Astrocyte (in vitro differentiated cells and primary cell): Measurements from ENCODE around the gene RAB14. TPM values are rescaled to one million over a fixed set of nuclear protein-coding genes. Genes with fewer than 3 reads are reported as not detected.

Experiments used
- DNase-seq: peaks from one replicate; pipeline ENCODE4 v3.0.0-alpha.2; 2010; ENCODE audit warnings: low read depth
- FAIRE-seq: peaks from 2 replicates; lab custom pipeline; 2011; peaks lifted over from hg19 to GRCh38; lab: Jason Lieb, UNC
- H2AFZ ChIP-seq: 2 replicates; pipeline ENCODE4 v1.6.0; 2012; ENCODE audit warnings: low read depth, low read length, inconsistent platforms
- H3K27ac ChIP-seq: 2 replicates; pipeline ENCODE4 v1.5.1; 2011; ENCODE audit warnings: low read depth, low read length, inconsistent platforms
- H3K27me3 ChIP-seq: 2 replicates; pipeline ENCODE4 v1.6.0; 2011; ENCODE audit warnings: low read length, inconsistent platforms; ENCODE audit not compliant: insufficient read depth
- H3K36me3 ChIP-seq: 2 replicates; pipeline ENCODE4 v1.5.1; 2011; ENCODE audit warnings: low read length, inconsistent platforms; ENCODE audit not compliant: insufficient read depth
- H3K4me1 ChIP-seq: 2 replicates; pipeline ENCODE4 v1.5.1; 2011; ENCODE audit warnings: low read length, inconsistent platforms; ENCODE audit not compliant: insufficient read depth
- H3K4me2 ChIP-seq: 2 replicates; pipeline ENCODE4 v1.6.0; 2012; ENCODE audit warnings: low read length, inconsistent platforms
- H3K4me3 ChIP-seq: 2 replicates; pipeline ENCODE4 v1.5.1; 2011; ENCODE audit warnings: low read depth, mild to moderate bottlenecking, low read length, inconsistent platforms; ENCODE audit not compliant: insufficient read depth
- H3K79me2 ChIP-seq: 2 replicates; pipeline ENCODE4 v1.6.0; 2012; ENCODE audit warnings: mild to moderate bottlenecking, low read length, inconsistent platforms; ENCODE audit not compliant: insufficient read depth
- H3K9ac ChIP-seq: 2 replicates; pipeline ENCODE4 v1.6.0; 2012; ENCODE audit warnings: mild to moderate bottlenecking, low read length, inconsistent platforms
- H3K9me3 ChIP-seq: 2 replicates; pipeline ENCODE4 v1.5.1; 2012; ENCODE audit warnings: low read depth, mild to moderate bottlenecking, low read length, inconsistent platforms; ENCODE audit not compliant: insufficient read depth
- H4K20me1 ChIP-seq: 2 replicates; pipeline ENCODE4 v1.6.0; 2012; ENCODE audit warnings: low read length, inconsistent platforms; ENCODE audit not compliant: insufficient read depth
- H3K27ac Mint-ChIP-seq: one replicate; pipeline ENCODE4 v1.8.0; 2021; ENCODE audit warnings: mild to moderate bottlenecking, mixed read lengths; ENCODE audit not compliant: unreplicated experiment
- H3K27me3 Mint-ChIP-seq: one replicate; pipeline ENCODE4 v1.8.0; 2021; ENCODE audit warnings: low read depth, mixed read lengths; ENCODE audit not compliant: unreplicated experiment
- H3K36me3 Mint-ChIP-seq: one replicate; pipeline ENCODE4 v1.8.0; 2021; ENCODE audit warnings: low read depth, mixed read lengths; ENCODE audit not compliant: unreplicated experiment
- H3K4me1 Mint-ChIP-seq: one replicate; pipeline ENCODE4 v1.8.0; 2021; ENCODE audit warnings: low read depth, mixed read lengths; ENCODE audit not compliant: unreplicated experiment
- H3K4me3 Mint-ChIP-seq: one replicate; pipeline ENCODE4 v1.8.0; 2021; ENCODE audit warnings: mild to moderate bottlenecking, moderate library complexity, mixed read lengths; ENCODE audit not compliant: unreplicated experiment
- H3K9me3 Mint-ChIP-seq: one replicate; pipeline ENCODE4 v1.8.0; 2021; ENCODE audit warnings: mild to moderate bottlenecking, mixed read lengths; ENCODE audit not compliant: unreplicated experiment
- EZH2 ChIP-seq: IDR thresholded peaks from 2 replicates; pipeline ENCODE4 v1.6.1; 2012; ENCODE audit warnings: mild to moderate bottlenecking, low read length, inconsistent platforms; ENCODE audit not compliant: insufficient read depth
- total RNA-seq: library from RNA; stranded (reverse); gene quantifications from 2 replicates; pipeline ENCODE4 v1.2.1, GENCODE V29; 2021
- TF ChIP-seq, protein P1 (sequence below): IDR thresholded peaks from 2 replicates; pipeline ENCODE4 v1.5.1; 2011; ENCODE audit warnings: low read depth, mild to moderate bottlenecking, inconsistent platforms, low read length, moderate library complexity; ENCODE audit not compliant: insufficient read depth

Gene RAB14
- total RNA-seq, 1 donor from 2014 or later = 72.1 TPM

DNA sequence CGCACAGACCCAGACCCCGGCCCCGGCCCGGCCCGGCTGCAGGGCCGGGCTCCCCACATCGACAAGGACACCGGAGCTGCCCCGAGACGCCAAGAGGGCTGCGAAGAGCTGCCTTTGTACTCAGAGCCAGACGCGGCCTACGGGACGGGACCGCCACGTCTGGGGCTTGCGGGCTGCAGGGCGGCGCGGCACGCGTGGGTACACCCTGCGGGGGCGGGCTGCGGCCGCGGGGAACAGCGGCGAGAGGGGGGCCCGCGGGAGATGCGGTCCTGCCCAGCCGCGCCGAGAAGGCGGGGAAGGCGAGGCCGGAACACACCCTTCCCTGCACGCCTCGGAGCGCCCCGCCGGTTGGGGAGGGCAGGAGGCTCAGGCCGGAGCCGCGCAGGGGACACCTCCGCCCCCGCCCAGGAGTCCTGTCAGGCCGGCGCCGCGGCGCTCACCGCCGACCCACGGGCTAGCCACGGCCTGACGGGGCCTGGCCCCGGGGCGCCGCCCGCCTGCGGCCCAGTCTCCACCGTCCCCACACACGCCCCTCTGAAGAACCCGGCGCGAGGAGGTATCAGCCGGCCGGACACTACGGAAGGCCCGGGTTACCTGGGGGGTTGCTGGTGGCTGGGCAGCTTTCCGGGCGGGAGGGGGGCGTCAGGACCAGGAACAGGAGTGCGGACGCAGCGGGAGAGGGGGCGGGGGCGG lies 478 bp downstream of the RAB14 start:
- Mint-ChIP-seq H3K4me1 (peaks cover 30% of the 10 kb centered on the region), H3K27me3 (no peaks in the 10 kb centered on the region), H3K4me3 (peak overlapping the region; percentile 98), H3K36me3 (no peaks in the 10 kb centered on the region), H3K9me3 (no peaks in the 10 kb centered on the region), H3K27ac (no peak overlapping the region)
- peak overlapping the region; percentile 76 for H2AFZ ChIP-seq
- no peak for DNase-seq
- peak overlapping the region; percentile 86 for H3K9ac ChIP-seq
- peak overlapping the region; percentile 85 for H3K4me2 ChIP-seq
- peaks cover 56% of the 10 kb centered on the region for H3K79me2 ChIP-seq
- peak overlapping the region; percentile 78 for H3K4me3 ChIP-seq
- H3K36me3 ChIP-seq = no peaks in the 10 kb centered on the region
- H3K27ac ChIP-seq = peak overlapping the region; percentile 81
- H3K27me3 ChIP-seq = no peaks in the 10 kb centered on the region
- FAIRE-seq = no peak
- TF ChIP-seq, protein P1, sequence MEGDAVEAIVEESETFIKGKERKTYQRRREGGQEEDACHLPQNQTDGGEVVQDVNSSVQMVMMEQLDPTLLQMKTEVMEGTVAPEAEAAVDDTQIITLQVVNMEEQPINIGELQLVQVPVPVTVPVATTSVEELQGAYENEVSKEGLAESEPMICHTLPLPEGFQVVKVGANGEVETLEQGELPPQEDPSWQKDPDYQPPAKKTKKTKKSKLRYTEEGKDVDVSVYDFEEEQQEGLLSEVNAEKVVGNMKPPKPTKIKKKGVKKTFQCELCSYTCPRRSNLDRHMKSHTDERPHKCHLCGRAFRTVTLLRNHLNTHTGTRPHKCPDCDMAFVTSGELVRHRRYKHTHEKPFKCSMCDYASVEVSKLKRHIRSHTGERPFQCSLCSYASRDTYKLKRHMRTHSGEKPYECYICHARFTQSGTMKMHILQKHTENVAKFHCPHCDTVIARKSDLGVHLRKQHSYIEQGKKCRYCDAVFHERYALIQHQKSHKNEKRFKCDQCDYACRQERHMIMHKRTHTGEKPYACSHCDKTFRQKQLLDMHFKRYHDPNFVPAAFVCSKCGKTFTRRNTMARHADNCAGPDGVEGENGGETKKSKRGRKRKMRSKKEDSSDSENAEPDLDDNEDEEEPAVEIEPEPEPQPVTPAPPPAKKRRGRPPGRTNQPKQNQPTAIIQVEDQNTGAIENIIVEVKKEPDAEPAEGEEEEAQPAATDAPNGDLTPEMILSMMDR = no peak
- TF ChIP-seq EZH2 = no peak
- no peaks in the 10 kb centered on the region for H3K9me3 ChIP-seq
- peaks cover 47% of the 10 kb centered on the region for H4K20me1 ChIP-seq
- H3K4me1 ChIP-seq = peaks cover 17% of the 10 kb centered on the region

DNA sequence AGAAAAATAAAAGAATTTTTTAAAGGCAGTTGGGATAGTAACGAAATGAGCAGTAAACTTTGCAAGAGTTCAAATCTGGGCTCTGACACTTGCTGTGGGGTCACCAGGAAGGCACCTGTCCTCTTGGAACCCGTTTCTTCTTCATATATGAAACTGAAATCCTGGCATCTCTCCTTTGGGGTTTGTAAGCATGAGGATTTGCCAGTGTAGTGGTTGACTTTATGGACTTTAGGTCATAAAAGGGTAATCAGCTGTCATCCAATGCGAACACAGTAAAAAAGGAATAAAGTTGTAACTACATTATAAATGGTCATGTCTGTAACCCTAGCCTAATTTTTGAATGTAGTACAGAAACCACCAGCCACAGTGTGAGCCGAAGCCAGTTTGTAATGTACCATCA lies 1.3 kb downstream of the RAB14 start:
- Mint-ChIP-seq H3K36me3 (no peaks in the 10 kb centered on the region), H3K27me3 (no peaks in the 10 kb centered on the region), H3K4me1 (peaks cover 37% of the 10 kb centered on the region), H3K9me3 (no peaks in the 10 kb centered on the region), H3K27ac (no peak overlapping the region), H3K4me3 (peak overlapping the region; percentile 98)
- TF ChIP-seq EZH2 = no peak
- TF ChIP-seq, protein P1 = no peak
- DNase-seq (no peak), FAIRE-seq (no peak)
- Histone ChIP-seq H3K4me3 (peak overlapping the region; percentile 78), H3K4me1 (peaks cover 17% of the 10 kb centered on the region), H3K9ac (peak overlapping the region; percentile 86), H3K4me2 (peak overlapping the region; percentile 85), H3K9me3 (no peaks in the 10 kb centered on the region), H3K27me3 (no peaks in the 10 kb centered on the region), H3K36me3 (no peaks in the 10 kb centered on the region), H4K20me1 (peaks cover 56% of the 10 kb centered on the region), H3K79me2 (peaks cover 64% of the 10 kb centered on the region), H3K27ac (peak overlapping the region; percentile 81), H2AFZ (no peak overlapping the region)

DNA sequence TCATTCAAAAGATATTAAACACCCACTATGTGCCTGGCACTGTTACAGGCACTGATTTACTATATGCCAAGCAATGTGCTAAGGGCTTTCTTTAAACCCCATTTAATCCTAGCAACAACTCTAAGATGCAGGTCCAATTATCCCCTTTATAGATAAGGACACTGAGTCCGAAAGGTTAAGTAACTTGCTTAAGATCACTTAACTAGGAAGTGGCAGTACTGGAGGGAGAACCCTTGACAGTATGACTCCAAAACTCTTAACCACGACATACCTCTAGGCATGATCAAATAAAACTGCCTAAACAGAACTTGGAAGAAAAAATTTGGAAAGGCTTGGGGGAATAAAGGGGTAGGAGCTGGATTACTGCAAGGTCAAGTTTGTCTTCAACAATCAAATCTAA lies 1.7 kb downstream of the RAB14 start:
- no peak for TF ChIP-seq EZH2
- TF ChIP-seq, protein P1 = no peak
- no peak overlapping the region for H2AFZ ChIP-seq
- peak overlapping the region; percentile 98 for H3K4me3 Mint-ChIP-seq
- no peak overlapping the region for H3K27ac ChIP-seq
- H3K9me3 ChIP-seq = no peaks in the 10 kb centered on the region
- DNase-seq = no peak
- FAIRE-seq = no peak
- H3K27ac Mint-ChIP-seq = no peak overlapping the region
- no peaks in the 10 kb centered on the region for H3K36me3 ChIP-seq
- peaks cover 17% of the 10 kb centered on the region for H3K4me1 ChIP-seq
- H3K4me1 Mint-ChIP-seq = peaks cover 41% of the 10 kb centered on the region
- peak overlapping the region; percentile 78 for H3K4me3 ChIP-seq
- H3K27me3 ChIP-seq = no peaks in the 10 kb centered on the region
- H3K79me2 ChIP-seq = peaks cover 68% of the 10 kb centered on the region
- H3K4me2 ChIP-seq = peak overlapping the region; percentile 85
- H3K9ac ChIP-seq = peak overlapping the region; percentile 86
- no peaks in the 10 kb centered on the region for H3K36me3 Mint-ChIP-seq
- H3K27me3 Mint-ChIP-seq = no peaks in the 10 kb centered on the region
- H4K20me1 ChIP-seq = peaks cover 60% of the 10 kb centered on the region
- no peaks in the 10 kb centered on the region for H3K9me3 Mint-ChIP-seq
